PC-3 (cell line): ENCODE measurements around the gene TCFL5. TPM values are rescaled to one million over a fixed set of nuclear protein-coding genes. Genes with fewer than 3 reads are reported as not detected.

Source experiments
- ATAC-seq: fragments of 200-7000 bp; cut with Tn5 transposase; 2 replicates; pipeline ENCODE4 v1.9.1; 2020; ENCODE audit warnings: mild to moderate bottlenecking, moderate library complexity
- BruUV-seq: library from RNA; stranded (reverse); fragments of 400-500 nt; replicated peaks from 2 replicates; lab custom pipeline; 2021; lab: Mats Ljungman, UMichigan
- CTCF ChIA-PET: fragments of 300-600 bp; sonication (Branson Sonifier 250); formaldehyde crosslinking; loops from one replicate; lab custom pipeline; 2022; ENCODE audit warnings: antibody characterized with exemption; lab: Charles Lee
- POLR2A ChIA-PET: fragments of 300-600 bp; sonication (Branson Sonifier 250); formaldehyde crosslinking; loops from one replicate; lab custom pipeline; 2022; ENCODE audit warnings: antibody characterized with exemption; ENCODE audit not compliant: unreplicated experiment; lab: Charles Lee
- DNase-seq: peaks from one replicate; pipeline ENCODE4 v3.0.0-alpha.2; 2015
- H2AFZ ChIP-seq: fragments of 300-600 bp; sonication (generic); 2 replicates; pipeline ENCODE4 v1.6.0; 2016; ENCODE audit warnings: antibody characterized with exemption, low read length
- H3F3A ChIP-seq: fragments of 300-600 bp; sonication (generic); one replicate; pipeline ENCODE4 v1.6.0; 2017; ENCODE audit warnings: antibody characterized with exemption, low read length, control low read depth, mild to moderate bottlenecking; ENCODE audit not compliant: unreplicated experiment
- H3K27ac ChIP-seq: fragments of 300-600 bp; sonication (generic); 2 replicates; pipeline ENCODE4 v1.5.1; 2016; ENCODE audit warnings: mild to moderate bottlenecking, low read length
- H3K27me3 ChIP-seq: fragments of 300-600 bp; sonication (generic); 2 replicates; pipeline ENCODE4 v1.6.1; 2016; ENCODE audit warnings: low read length, mixed read lengths
- H3K36me3 ChIP-seq: fragments of 300-600 bp; sonication (generic); 2 replicates; pipeline ENCODE4 v1.6.1; 2016; ENCODE audit warnings: low read depth, mixed run types, low read length, mixed read lengths
- H3K4me1 ChIP-seq: fragments of 300-600 bp; sonication (generic); 2 replicates; pipeline ENCODE4 v1.5.1; 2016; ENCODE audit warnings: low read length; ENCODE audit not compliant: insufficient read depth
- H3K4me2 ChIP-seq: fragments of 300-600 bp; sonication (generic); 2 replicates; pipeline ENCODE4 v1.6.0; 2016; ENCODE audit warnings: low read length
- H3K4me3 ChIP-seq: fragments of 300-600 bp; sonication (generic); 2 replicates; pipeline ENCODE4 v1.5.1; 2016; ENCODE audit warnings: mild to moderate bottlenecking, low read length, mixed read lengths
- H3K79me2 ChIP-seq: fragments of 300-600 bp; sonication (generic); 2 replicates; pipeline ENCODE4 v1.6.1; 2017; ENCODE audit warnings: low read length, mixed read lengths
- H3K9ac ChIP-seq: fragments of 300-600 bp; sonication (generic); 2 replicates; pipeline ENCODE4 v1.6.0; 2016; ENCODE audit warnings: mild to moderate bottlenecking, low read length
- H3K9me2 ChIP-seq: fragments of 300-600 bp; sonication (generic); replicated peaks from 2 replicates; pipeline ENCODE4 v1.6.1; 2016; ENCODE audit warnings: mixed run types, low read length, mixed read lengths
- H3K9me3 ChIP-seq: fragments of 300-600 bp; sonication (generic); 2 replicates; pipeline ENCODE4 v1.6.1; 2016; ENCODE audit warnings: low read length, mixed read lengths
- H4K20me1 ChIP-seq: fragments of 300-600 bp; sonication (generic); 2 replicates; pipeline ENCODE4 v1.6.1; 2016; ENCODE audit warnings: low read length, mixed read lengths
- CTCF ChIP-seq: fragments of 300-600 bp; sonication (generic); conservative IDR thresholded peaks from 2 replicates; pipeline ENCODE4 v1.5.1; 2017; ENCODE audit warnings: antibody characterized with exemption, low read depth, mild to moderate bottlenecking, low read length
- EZH2 ChIP-seq: fragments of 300-600 bp; sonication (generic); IDR thresholded peaks from one replicate; pipeline ENCODE4 v1.6.1; 2017; ENCODE audit warnings: antibody characterized with exemption, mild to moderate bottlenecking, low read length; ENCODE audit not compliant: unreplicated experiment
- EZH2phosphoT487 ChIP-seq: fragments of 300-600 bp; sonication (generic); IDR thresholded peaks from 2 replicates; pipeline ENCODE4 v1.6.1; 2018; ENCODE audit warnings: mild to moderate bottlenecking, antibody characterized with exemption, low read length, borderline replicate concordance
- intact Hi-C: fragments of 100-400 bp; cut with micrococcal nuclease; formaldehyde crosslinking; loops from 2 replicates; pipeline ENCODE4 v1.9.0; 2023
- total RNA-seq: library from RNA; depleted of rRNA; stranded (reverse); fragments of >200 nt; gene quantifications from 2 replicates; pipeline ENCODE4 v1.2.3, GENCODE V29; 2014

The TCFL5 gene
- total RNA-seq, 1 experiment from 2014 or later, result 15.8 TPM

GRCh38 chr20:62811320-62811719 is 50.3 kb downstream of the TCFL5 start:
- no peak overlapping the region for H2AFZ ChIP-seq
- ATAC-seq (no peak), DNase-seq (no peak)
- H3K27me3 ChIP-seq, result peaks cover 8% of the 10 kb centered on the region
- no TSS peak for BruUV-seq
- H3K27ac ChIP-seq, result no peak overlapping the region
- POLR2A ChIA-PET, result no interaction called here
- no peak overlapping the region for H3K4me3 ChIP-seq
- TF ChIP-seq CTCF (no peak), EZH2phosphoT487 (no peak), EZH2 (no peak)
- H3K9ac ChIP-seq, result no peak overlapping the region
- peaks cover 7% of the 10 kb centered on the region for H4K20me1 ChIP-seq
- H3K36me3 ChIP-seq, result peaks cover 23% of the 10 kb centered on the region
- CTCF ChIA-PET, result no interaction called here
- no peaks in the 10 kb centered on the region for H3K9me2 ChIP-seq
- no peak overlapping the region for H3K4me2 ChIP-seq
- no peaks in the 10 kb centered on the region for H3F3A ChIP-seq
- H3K79me2 ChIP-seq, result peaks cover 16% of the 10 kb centered on the region
- intact Hi-C loops, result no loop called here
- H3K4me1 ChIP-seq, result peaks cover 25% of the 10 kb centered on the region
- no peaks in the 10 kb centered on the region for H3K9me3 ChIP-seq

- Histone ChIP-seq H3K4me2 (no peak overlapping the region), H3K79me2 (peaks cover 31% of the 10 kb centered on the region), H3F3A (no peaks in the 10 kb centered on the region), H3K4me1 (peaks cover 16% of the 10 kb centered on the region), H3K27me3 (no peaks in the 10 kb centered on the region), H3K9me3 (no peaks in the 10 kb centered on the region), H3K9ac (no peak overlapping the region), H3K36me3 (peaks cover 23% of the 10 kb centered on the region), H3K27ac (no peak overlapping the region), H4K20me1 (peaks cover 14% of the 10 kb centered on the region), H3K4me3 (no peak overlapping the region), H2AFZ (no peak overlapping the region), H3K9me2 (no peaks in the 10 kb centered on the region)
- POLR2A ChIA-PET, result interaction anchor here (0.7 kb wide), 1 partner anchor 18 kb away, joined by 18 read pairs; no protein-coding TSS in a partner anchor
- no peak for DNase-seq
- CTCF ChIA-PET, result no interaction called here
- BruUV-seq, result no TSS peak
- intact Hi-C loops, result no loop called here
- TF ChIP-seq EZH2 (no peak), CTCF (no peak), EZH2phosphoT487 (no peak)
- ATAC-seq, result no peak
These were observed 51.8 kb downstream of the TCFL5 start for GRCh38 chr20:62809530-62810428.
